Measurements from ENCODE around the gene MAP3K5. TPM values are rescaled to one million over a fixed set of nuclear protein-coding genes. Genes with fewer than 3 reads are reported as not detected.
"Not testable (repeated sequence)": the region's sequence is repeated elsewhere in the genome, so short reads cannot be mapped to it uniquely, and the experiment has no call there.

MAP3K5 gene
- polyA plus RNA-seq, 4 donors: 6.0 to 8.7 (median 6.8) TPM

- no peak for DNase-seq (ENCODE audit: low read depth in 4 of 4, low spot score in 3 of 4)
Measured at GRCh38 chr6:136591617-136592016, 200.7 kb downstream of the MAP3K5 start.

GRCh38 chr6:136590846-136591245, 201.4 kb downstream of the MAP3K5 start:
- DNase-seq (ENCODE audit: low read depth in 4 of 4, low spot score in 3 of 4): not testable (repeated sequence)

GRCh38 chr6:136587527-136587926, 204.8 kb downstream of the MAP3K5 start:
- no peak for DNase-seq (ENCODE audit: low read depth in 4 of 4, low spot score in 3 of 4)

GRCh38 chr6:136586295-136586694, 206.0 kb downstream of the MAP3K5 start:
- no peak for DNase-seq (ENCODE audit: low read depth in 4 of 4, low spot score in 3 of 4)

- DNase-seq (ENCODE audit: low read depth in 4 of 4, low spot score in 3 of 4): not testable (repeated sequence)
Measured at GRCh38 chr6:136585523-136585922, 206.8 kb downstream of the MAP3K5 start.

- DNase-seq (ENCODE audit: low read depth in 4 of 4, low spot score in 3 of 4): not testable (repeated sequence)
Measured at GRCh38 chr6:136584290-136584689, 208.0 kb downstream of the MAP3K5 start.

- no peak for DNase-seq (ENCODE audit: low read depth in 4 of 4, low spot score in 3 of 4)
Measured at GRCh38 chr6:136582711-136583471, 209.4 kb downstream of the MAP3K5 start.

- no peak for DNase-seq (ENCODE audit: low read depth in 4 of 4, low spot score in 3 of 4)
Measured at GRCh38 chr6:136579800-136580199, 212.5 kb downstream of the MAP3K5 start.

GRCh38 chr6:136576821-136577220, 215.5 kb downstream of the MAP3K5 start:
- no peak for DNase-seq (ENCODE audit: low read depth in 4 of 4, low spot score in 3 of 4)

GRCh38 chr6:136571496-136571895, 220.8 kb downstream of the MAP3K5 start:
- DNase-seq (ENCODE audit: low read depth in 4 of 4, low spot score in 3 of 4): no peak

GRCh38 chr6:136571065-136571464, 221.2 kb downstream of the MAP3K5 start:
- no peak for DNase-seq (ENCODE audit: low read depth in 4 of 4, low spot score in 3 of 4)

- DNase-seq (ENCODE audit: low read depth in 4 of 4, low spot score in 3 of 4): no peak
Measured at GRCh38 chr6:136568129-136568528, 224.1 kb downstream of the MAP3K5 start.

GRCh38 chr6:136567688-136568087, 224.6 kb downstream of the MAP3K5 start:
- DNase-seq (ENCODE audit: low read depth in 4 of 4, low spot score in 3 of 4): no peak

GRCh38 chr6:136566851-136567250, 225.4 kb downstream of the MAP3K5 start:
- no peak for DNase-seq (ENCODE audit: low read depth in 4 of 4, low spot score in 3 of 4)

- DNase-seq (ENCODE audit: low read depth in 4 of 4, low spot score in 3 of 4): no peak
Measured at GRCh38 chr6:136566007-136566487, 226.2 kb downstream of the MAP3K5 start.

- no peak for DNase-seq (ENCODE audit: low read depth in 4 of 4, low spot score in 3 of 4)
Measured at GRCh38 chr6:136564180-136564579, 228.1 kb downstream of the MAP3K5 start.

- no peak for DNase-seq (ENCODE audit: low read depth in 4 of 4, low spot score in 3 of 4)
Measured at GRCh38 chr6:136563386-136564152, 228.7 kb downstream of the MAP3K5 start.

GRCh38 chr6:136562211-136562610, 230.1 kb downstream of the MAP3K5 start:
- DNase-seq (ENCODE audit: low read depth in 4 of 4, low spot score in 3 of 4): no peak

- DNase-seq (ENCODE audit: low read depth in 4 of 4, low spot score in 3 of 4): no peak
Measured at GRCh38 chr6:136553166-136553787, 239.0 kb downstream of the MAP3K5 start.

GRCh38 chr6:136552054-136552453, 240.2 kb downstream of the MAP3K5 start:
- DNase-seq (ENCODE audit: low read depth in 4 of 4, low spot score in 3 of 4): no peak

- DNase-seq (ENCODE audit: low read depth in 4 of 4, low spot score in 3 of 4): peak in 1 of 4 donors; percentile 41
Measured at GRCh38 chr6:136551103-136551502, 241.2 kb downstream of the MAP3K5 start.
